Adipocyte (in vitro differentiated cells): Measurements from ENCODE around the gene SLC48A1.

Experiments used
- DNase-seq: peaks from one replicate; pipeline ENCODE4 v3.0.0-alpha.2; 2015; ENCODE audit warnings: low read depth
- H3K27me3 ChIP-seq: replicated peaks from 2 replicates; pipeline ENCODE4 v1.7.0; 2013; ENCODE audit warnings: mild to moderate bottlenecking, low read length, moderate library complexity; ENCODE audit not compliant: control insufficient read depth, insufficient read depth
- H3K36me3 ChIP-seq: 2 replicates; pipeline ENCODE4 v1.7.0; 2013; ENCODE audit warnings: low read length, mild to moderate bottlenecking, moderate library complexity; ENCODE audit not compliant: control insufficient read depth, insufficient read depth, severe bottlenecking
- H3K4me1 ChIP-seq: 2 replicates; pipeline ENCODE4 v1.7.0; 2013; ENCODE audit warnings: mild to moderate bottlenecking, low read length, moderate library complexity; ENCODE audit not compliant: control insufficient read depth, insufficient read depth
- H3K4me3 ChIP-seq: 2 replicates; pipeline ENCODE4 v1.7.0; 2013; ENCODE audit warnings: mild to moderate bottlenecking, low read length, moderate library complexity
- H3K9ac ChIP-seq: 2 replicates; pipeline ENCODE4 v1.7.0; 2013; ENCODE audit warnings: mild to moderate bottlenecking, low read length, moderate library complexity
- H3K9me3 ChIP-seq: 2 replicates; pipeline ENCODE4 v1.7.0; 2013; ENCODE audit warnings: mild to moderate bottlenecking, low read length, moderate library complexity; ENCODE audit not compliant: control insufficient read depth

Gene SLC48A1

GRCh38 chr12:47783024-47783755, 10.2 kb downstream of the SLC48A1 start:
- Histone ChIP-seq H3K4me1 (peaks cover 14% of the 10 kb centered on the region), H3K36me3 (peaks cover 67% of the 10 kb centered on the region), H3K27me3 (no peaks in the 10 kb centered on the region), H3K9ac (peak overlapping the region; percentile 21), H3K9me3 (no peaks in the 10 kb centered on the region), H3K4me3 (no peak overlapping the region)
- DNase-seq = no peak

GRCh38 chr12:47783821-47784819, 11.1 kb downstream of the SLC48A1 start:
- DNase-seq = no peak
- Histone ChIP-seq H3K9ac (no peak overlapping the region), H3K27me3 (no peaks in the 10 kb centered on the region), H3K36me3 (peaks cover 76% of the 10 kb centered on the region), H3K4me1 (peaks cover 10% of the 10 kb centered on the region), H3K4me3 (no peak overlapping the region), H3K9me3 (no peaks in the 10 kb centered on the region)

- Histone ChIP-seq H3K9me3 (no peaks in the 10 kb centered on the region), H3K4me3 (no peak overlapping the region), H3K27me3 (no peaks in the 10 kb centered on the region), H3K4me1 (peaks cover 10% of the 10 kb centered on the region), H3K9ac (peak overlapping the region; percentile 65), H3K36me3 (peaks cover 88% of the 10 kb centered on the region)
- DNase-seq = no peak
Measured at GRCh38 chr12:47785036-47785886, 12.2 kb downstream of the SLC48A1 start.

GRCh38 chr12:47785887-47786661, 13.0 kb downstream of the SLC48A1 start:
- DNase-seq = no peak
- H3K4me1 ChIP-seq = peaks cover 10% of the 10 kb centered on the region
- H3K27me3 ChIP-seq = no peaks in the 10 kb centered on the region
- H3K36me3 ChIP-seq = peaks cover 96% of the 10 kb centered on the region
- no peak overlapping the region for H3K4me3 ChIP-seq
- H3K9ac ChIP-seq = peak overlapping the region; percentile 65
- H3K9me3 ChIP-seq = no peaks in the 10 kb centered on the region

GRCh38 chr12:47786662-47787280, 13.7 kb downstream of the SLC48A1 start:
- Histone ChIP-seq H3K27me3 (no peaks in the 10 kb centered on the region), H3K4me3 (no peak overlapping the region), H3K36me3 (peaks cover 98% of the 10 kb centered on the region)

GRCh38 chr12:47787596-47788319, 14.7 kb downstream of the SLC48A1 start:
- H3K27me3 ChIP-seq = no peaks in the 10 kb centered on the region
- DNase-seq = no peak
- peaks cover 95% of the 10 kb centered on the region for H3K36me3 ChIP-seq

More at GRCh38 chr12:47786662-47787280, 13.7 kb downstream of the SLC48A1 start:
- Histone ChIP-seq H3K9ac (peak overlapping the region; percentile 65), H3K9me3 (no peaks in the 10 kb centered on the region), H3K4me1 (peaks cover 10% of the 10 kb centered on the region)
- no peak for DNase-seq

GRCh38 chr12:47789141-47789540, 16.1 kb downstream of the SLC48A1 start:
- Histone ChIP-seq H3K4me1 (peaks cover 10% of the 10 kb centered on the region), H3K4me3 (no peak overlapping the region), H3K9ac (no peak overlapping the region), H3K9me3 (no peaks in the 10 kb centered on the region), H3K36me3 (peaks cover 94% of the 10 kb centered on the region), H3K27me3 (no peaks in the 10 kb centered on the region)
- no peak for DNase-seq

More at GRCh38 chr12:47787596-47788319, 14.7 kb downstream of the SLC48A1 start:
- no peaks in the 10 kb centered on the region for H3K9me3 ChIP-seq
- peak overlapping the region; percentile 1 for H3K9ac ChIP-seq
- peaks cover 10% of the 10 kb centered on the region for H3K4me1 ChIP-seq
- no peak overlapping the region for H3K4me3 ChIP-seq

GRCh38 chr12:47789712-47790489, 16.9 kb downstream of the SLC48A1 start:
- Histone ChIP-seq H3K4me1 (peaks cover 10% of the 10 kb centered on the region), H3K9ac (no peak overlapping the region), H3K27me3 (no peaks in the 10 kb centered on the region), H3K9me3 (no peaks in the 10 kb centered on the region), H3K36me3 (peaks cover 94% of the 10 kb centered on the region), H3K4me3 (no peak overlapping the region)
- DNase-seq = no peak

- peaks cover 94% of the 10 kb centered on the region for H3K36me3 ChIP-seq
- H3K4me1 ChIP-seq = peaks cover 10% of the 10 kb centered on the region
- no peak overlapping the region for H3K4me3 ChIP-seq
- no peak overlapping the region for H3K9ac ChIP-seq
- H3K9me3 ChIP-seq = no peaks in the 10 kb centered on the region
- DNase-seq = no peak
- H3K27me3 ChIP-seq = no peaks in the 10 kb centered on the region
Measured at GRCh38 chr12:47790676-47791350, 17.8 kb downstream of the SLC48A1 start.
